AG04450 (cell line): Measurements from ENCODE around the gene DNAH10. TPM values are rescaled to one million over a fixed set of nuclear protein-coding genes. Genes with fewer than 3 reads are reported as not detected.

ENCODE experiments used
- CTCF ChIA-PET: fragments of 300-600, 350-600 bp; formaldehyde crosslinking; extraction: SDS; loops from one replicate; lab custom pipeline; 2022; ENCODE audit warnings: antibody characterized with exemption, inconsistent platforms; lab: Charles Lee
- POLR2A ChIA-PET: fragments of 350-600 bp; formaldehyde crosslinking; extraction: SDS; loops from one replicate; lab custom pipeline; 2021; ENCODE audit warnings: antibody characterized with exemption, inconsistent platforms; lab: Yijun Ruan, JAX
- DNase-seq: peaks from one replicate; pipeline ENCODE4 v3.0.0-alpha.2; 2011; ENCODE audit warnings: low read depth, low spot score
- H3K27ac ChIP-seq: one replicate; pipeline ENCODE4 v1.5.1; 2012; ENCODE audit warnings: low read depth, low read length, control low read depth
- H3K27me3 ChIP-seq: one replicate; pipeline ENCODE4 v1.6.0; 2012; ENCODE audit warnings: low read length; ENCODE audit not compliant: control insufficient read depth, insufficient read depth
- H3K4me3 ChIP-seq: 2 replicates; pipeline ENCODE4 v1.5.1; 2011; ENCODE audit warnings: mild to moderate bottlenecking, low read depth, low read length, control low read depth
- H3K9me3 ChIP-seq: 2 replicates; pipeline ENCODE4 v1.5.1; 2012; ENCODE audit warnings: low read length; ENCODE audit not compliant: control insufficient read depth, insufficient read depth
- polyA plus RNA-seq: library from polyadenylated mRNA; depleted of rRNA; stranded (reverse); fragments of >200 nt; gene quantifications from 2 replicates; pipeline ENCODE4 v1.2.3, GENCODE V29; 2011
- TF ChIP-seq, protein P1 (sequence below): IDR thresholded peaks from 2 replicates; pipeline ENCODE4 v1.5.1; 2011; ENCODE audit warnings: low read depth, low read length, control low read depth, inconsistent platforms

Gene DNAH10
- polyA plus RNA-seq, 1 experiment: 9.1 TPM

DNA sequence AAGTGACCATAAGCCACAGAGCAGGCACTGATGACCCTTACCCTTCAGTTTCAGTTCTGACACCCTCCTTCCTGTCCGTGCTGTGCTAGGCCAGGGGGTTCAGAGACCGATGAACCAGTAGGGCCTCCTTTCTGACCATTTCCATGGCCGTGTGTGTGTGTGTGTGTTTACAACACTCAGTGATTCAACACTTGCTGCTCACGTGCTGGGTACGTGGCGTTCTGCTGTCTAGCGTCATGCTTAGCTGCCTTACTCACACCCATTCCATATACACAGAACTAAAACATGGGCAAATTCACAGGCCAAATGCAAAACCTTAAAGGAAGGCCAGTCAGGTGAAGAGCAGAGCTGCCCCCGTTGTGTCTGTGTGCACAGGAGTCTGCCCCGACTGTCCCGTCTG, 67.5 kb downstream of the DNAH10 start:
- peaks cover 3% of the 10 kb centered on the region; the same call in 1 of the 2 replicates for H3K9me3 ChIP-seq
- no peak for DNase-seq
- ChIA-PET POLR2A (no interaction called here), CTCF (no interaction called here)
- H3K27me3 ChIP-seq: no peaks in the 10 kb centered on the region
- no peak overlapping the region for H3K4me3 ChIP-seq
- TF ChIP-seq, protein P1, sequence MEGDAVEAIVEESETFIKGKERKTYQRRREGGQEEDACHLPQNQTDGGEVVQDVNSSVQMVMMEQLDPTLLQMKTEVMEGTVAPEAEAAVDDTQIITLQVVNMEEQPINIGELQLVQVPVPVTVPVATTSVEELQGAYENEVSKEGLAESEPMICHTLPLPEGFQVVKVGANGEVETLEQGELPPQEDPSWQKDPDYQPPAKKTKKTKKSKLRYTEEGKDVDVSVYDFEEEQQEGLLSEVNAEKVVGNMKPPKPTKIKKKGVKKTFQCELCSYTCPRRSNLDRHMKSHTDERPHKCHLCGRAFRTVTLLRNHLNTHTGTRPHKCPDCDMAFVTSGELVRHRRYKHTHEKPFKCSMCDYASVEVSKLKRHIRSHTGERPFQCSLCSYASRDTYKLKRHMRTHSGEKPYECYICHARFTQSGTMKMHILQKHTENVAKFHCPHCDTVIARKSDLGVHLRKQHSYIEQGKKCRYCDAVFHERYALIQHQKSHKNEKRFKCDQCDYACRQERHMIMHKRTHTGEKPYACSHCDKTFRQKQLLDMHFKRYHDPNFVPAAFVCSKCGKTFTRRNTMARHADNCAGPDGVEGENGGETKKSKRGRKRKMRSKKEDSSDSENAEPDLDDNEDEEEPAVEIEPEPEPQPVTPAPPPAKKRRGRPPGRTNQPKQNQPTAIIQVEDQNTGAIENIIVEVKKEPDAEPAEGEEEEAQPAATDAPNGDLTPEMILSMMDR: no peak
- H3K27ac ChIP-seq: no peak overlapping the region

DNA sequence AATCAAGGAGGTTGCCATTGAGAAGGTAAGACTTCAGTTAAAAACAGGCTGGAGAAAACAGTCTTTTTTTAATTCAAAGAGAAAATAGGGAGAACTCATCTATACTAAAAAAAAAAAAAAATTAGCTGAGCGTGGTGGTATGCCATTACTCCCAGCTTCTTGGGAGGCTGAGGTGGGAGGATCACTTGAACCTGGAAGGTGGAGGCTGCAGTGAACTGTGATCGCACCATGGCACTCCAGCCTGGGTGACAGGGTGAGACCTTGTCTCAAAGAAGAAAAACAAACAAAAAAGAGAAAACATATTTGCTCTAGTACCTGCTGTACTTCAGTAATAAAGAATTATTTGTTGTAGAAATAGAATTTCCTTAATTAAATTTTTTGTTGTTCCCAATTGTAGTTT, 68.6 kb downstream of the DNAH10 start:
- ChIA-PET CTCF (no interaction called here), POLR2A (no interaction called here)
- H3K9me3 ChIP-seq: peaks cover 7% of the 10 kb centered on the region; the same call in 1 of the 2 replicates
- no peak for DNase-seq
- H3K27ac ChIP-seq: no peak overlapping the region
- H3K27me3 ChIP-seq: no peaks in the 10 kb centered on the region
- TF ChIP-seq, protein P1: no peak
- no peak overlapping the region for H3K4me3 ChIP-seq

DNA sequence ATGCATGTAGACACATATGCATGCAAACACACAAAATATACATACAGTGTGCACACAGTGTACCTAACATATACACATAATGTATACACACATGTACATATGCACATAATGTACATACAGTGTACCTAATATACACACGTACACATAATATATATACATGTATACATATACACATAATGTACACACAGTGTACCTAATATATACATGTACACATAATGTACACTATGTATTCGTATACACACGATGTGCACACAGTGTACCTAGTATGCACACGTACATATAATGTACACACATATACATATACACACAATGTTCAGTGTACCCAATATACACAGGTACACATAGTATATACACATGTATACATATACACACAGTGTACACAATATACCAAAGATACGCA, 70.0 kb downstream of the DNAH10 start:
- ChIA-PET POLR2A (no interaction called here), CTCF (no interaction called here)
- Histone ChIP-seq H3K9me3 (peaks cover 7% of the 10 kb centered on the region; the same call in 1 of the 2 replicates), H3K27me3 (no peaks in the 10 kb centered on the region), H3K27ac (no peak overlapping the region), H3K4me3 (no peak overlapping the region)
- no peak for DNase-seq
- TF ChIP-seq, protein P1: no peak

DNA sequence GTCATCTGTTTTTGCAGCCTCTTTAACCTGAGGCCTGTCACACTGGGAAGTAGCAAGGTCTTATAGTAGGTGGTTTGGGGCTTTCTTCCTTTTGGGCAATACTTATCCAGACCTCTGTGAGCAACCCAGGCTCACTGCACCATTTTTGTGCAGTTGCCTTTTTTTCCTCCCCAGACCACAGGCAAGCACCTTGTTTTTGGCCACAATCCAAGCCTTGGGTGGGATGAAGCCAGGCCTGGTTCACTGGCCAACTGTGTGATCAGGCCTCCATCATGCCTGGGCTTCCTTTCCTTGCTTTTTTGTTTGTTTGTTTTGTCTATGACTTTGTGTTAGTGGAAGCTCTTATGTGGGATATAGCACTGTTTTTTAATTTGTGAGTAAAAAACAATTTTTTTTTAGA, 71.7 kb downstream of the DNAH10 start:
- CTCF ChIA-PET: no interaction called here
- TF ChIP-seq, protein P1: no peak
- H3K27ac ChIP-seq: no peak overlapping the region

DNA sequence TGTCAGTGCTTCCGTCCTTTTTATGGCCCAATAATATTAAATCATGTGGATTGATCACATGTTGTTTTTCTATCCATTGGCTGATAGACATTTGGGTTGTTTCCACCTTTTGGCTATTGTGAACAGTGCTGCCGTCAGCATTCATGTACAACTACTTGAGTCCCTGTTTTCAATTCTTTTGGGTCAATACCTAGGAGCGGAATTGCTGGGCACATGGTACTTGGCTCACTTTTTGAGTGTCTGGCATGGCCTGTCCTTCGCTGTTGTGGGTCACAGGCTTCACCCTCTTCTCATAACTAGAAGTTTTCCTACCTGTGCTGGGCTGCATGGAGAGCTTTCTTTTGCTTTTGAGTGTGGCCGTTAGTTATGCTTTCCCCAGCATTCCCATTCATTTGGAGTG, 72.7 kb downstream of the DNAH10 start:
- Histone ChIP-seq H3K27ac (no peak overlapping the region), H3K27me3 (peaks cover 5% of the 10 kb centered on the region), H3K4me3 (no peak overlapping the region), H3K9me3 (peaks cover 4% of the 10 kb centered on the region; the same call in 1 of the 2 replicates)
- DNase-seq: no peak
- TF ChIP-seq, protein P1: no peak
- ChIA-PET CTCF (no interaction called here), POLR2A (no interaction called here)

More for the DNA sequence above, 71.7 kb downstream of the DNAH10 start:
- Histone ChIP-seq H3K9me3 (peaks cover 5% of the 10 kb centered on the region; the same call in 1 of the 2 replicates), H3K27me3 (peaks cover 3% of the 10 kb centered on the region), H3K4me3 (no peak overlapping the region)
- DNase-seq: no peak
- POLR2A ChIA-PET: no interaction called here
